Effector memory CD8-positive, alpha-beta T cell (primary cell): ENCODE measurements around the gene VPS8.

Experiments
- ATAC-seq: fragments of 150-1000 bp; cut with Tn5 transposase; replicated peaks from 2 replicates; pipeline ENCODE4 v1.10.0; 2021; ENCODE audit warnings: mild to moderate bottlenecking, moderate library complexity
- DNase-seq, 3 experiments: peaks; one replicate each; pipeline ENCODE4 v3.0.0; 2021
- H3K27ac Mint-ChIP-seq, 2 donors: one replicate each; pipeline ENCODE4 v1.8.0; 2022; ENCODE audit warnings: mild to moderate bottlenecking in 2 of 2, mixed read lengths in 2 of 2, moderate library complexity in 2 of 2
- H3K27me3 Mint-ChIP-seq, 2 donors: one replicate each; pipeline ENCODE4 v1.8.0; 2022; ENCODE audit warnings: mixed read lengths in 2 of 2
- H3K36me3 Mint-ChIP-seq: one replicate; pipeline ENCODE4 v1.8.0; 2022; ENCODE audit warnings: mild to moderate bottlenecking, moderate library complexity, mixed read lengths; ENCODE audit not compliant: insufficient read depth
- H3K4me1 Mint-ChIP-seq, 2 donors: one replicate each; pipeline ENCODE4 v1.8.0; 2022; ENCODE audit warnings: low read depth in 2 of 2, mixed read lengths in 2 of 2
- H3K4me3 Mint-ChIP-seq, 2 donors: one replicate each; pipeline ENCODE4 v1.8.0; 2022; ENCODE audit warnings: mild to moderate bottlenecking in 2 of 2, mixed read lengths in 2 of 2, moderate library complexity in 2 of 2
- H3K9me3 Mint-ChIP-seq, 2 donors: one replicate each; pipeline ENCODE4 v1.8.0; 2022; ENCODE audit warnings: mixed read lengths in 2 of 2

VPS8 gene

DNA sequence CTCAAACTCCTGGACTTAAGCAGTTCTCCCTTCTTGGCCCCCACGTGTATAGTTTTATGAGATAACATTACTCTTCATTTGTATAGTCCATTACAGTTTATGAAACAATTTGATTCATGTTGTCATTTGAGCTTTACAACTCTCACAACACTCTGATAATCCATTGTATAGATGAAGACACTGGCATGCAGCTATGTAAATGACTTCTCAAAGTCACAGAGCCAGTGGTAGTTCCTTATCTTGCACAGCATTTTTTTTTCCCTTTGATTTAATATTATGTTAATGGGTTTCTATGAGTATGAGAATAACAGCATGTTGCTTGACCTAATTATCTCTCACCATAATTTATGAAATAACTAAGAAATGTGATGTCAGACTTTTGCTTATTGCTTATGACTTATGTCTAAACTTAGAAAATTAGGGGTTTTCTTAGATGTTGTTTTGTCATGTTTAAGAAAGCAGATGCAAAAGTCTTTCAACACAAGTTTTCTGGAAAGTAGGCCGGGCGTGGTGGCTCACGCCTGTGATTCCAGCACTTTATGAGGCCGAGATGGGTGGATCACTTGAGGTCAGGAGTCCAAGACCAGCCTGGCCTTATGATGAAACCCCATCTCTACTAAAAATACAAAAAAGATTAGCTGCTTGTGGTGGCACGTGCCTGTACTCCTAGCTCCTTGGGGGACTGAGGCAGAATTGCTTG lies 13.3 kb downstream of the VPS8 start:
- peak overlapping the region in 1 of 2 donors; percentile 67 for H3K27ac Mint-ChIP-seq
- ATAC-seq = no peak
- no peaks in the 10 kb centered on the region for H3K27me3 Mint-ChIP-seq

GRCh38 chr3:184827572-184827971 lies 15.6 kb downstream of the VPS8 start:
- H3K9me3 Mint-ChIP-seq = no peaks in the 10 kb centered on the region
- peaks cover 17% of the 10 kb centered on the region for H3K36me3 Mint-ChIP-seq

More for the DNA sequence above, 13.3 kb downstream of the VPS8 start:
- Mint-ChIP-seq H3K4me3 (no peak overlapping the region), H3K4me1 (peaks cover 7 to 18% of the 10 kb centered on the region in 2 donors), H3K9me3 (no peaks in the 10 kb centered on the region), H3K36me3 (peaks cover 21% of the 10 kb centered on the region)
- DNase-seq = no peak

DNA sequence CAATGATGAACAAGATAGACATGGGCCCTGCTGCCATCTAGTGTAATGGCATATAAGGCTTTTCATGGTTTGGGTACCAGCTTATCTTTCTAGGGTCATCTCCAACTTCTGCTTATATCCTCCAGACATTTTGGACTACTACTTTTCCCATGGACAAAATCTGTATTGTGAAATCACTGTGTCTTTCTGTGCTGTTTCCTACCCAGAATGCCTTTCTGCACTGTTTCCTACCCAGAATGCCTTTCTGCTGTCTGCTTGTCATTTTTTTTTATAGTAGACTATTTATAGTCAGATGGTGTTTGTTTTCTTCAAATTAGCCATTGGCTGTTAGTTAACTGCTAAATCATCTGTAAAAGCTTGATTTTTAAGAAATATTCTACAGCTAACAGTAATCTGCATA lies 20.1 kb downstream of the VPS8 start:
- peaks cover 29% of the 10 kb centered on the region for H3K36me3 Mint-ChIP-seq

More at GRCh38 chr3:184827572-184827971, 15.6 kb downstream of the VPS8 start:
- DNase-seq = no peak
- Mint-ChIP-seq H3K4me1 (peaks cover 2 to 11% of the 10 kb centered on the region in 2 donors), H3K27me3 (no peaks in the 10 kb centered on the region), H3K27ac (no peak overlapping the region), H3K4me3 (no peak overlapping the region)
- no peak for ATAC-seq

DNA sequence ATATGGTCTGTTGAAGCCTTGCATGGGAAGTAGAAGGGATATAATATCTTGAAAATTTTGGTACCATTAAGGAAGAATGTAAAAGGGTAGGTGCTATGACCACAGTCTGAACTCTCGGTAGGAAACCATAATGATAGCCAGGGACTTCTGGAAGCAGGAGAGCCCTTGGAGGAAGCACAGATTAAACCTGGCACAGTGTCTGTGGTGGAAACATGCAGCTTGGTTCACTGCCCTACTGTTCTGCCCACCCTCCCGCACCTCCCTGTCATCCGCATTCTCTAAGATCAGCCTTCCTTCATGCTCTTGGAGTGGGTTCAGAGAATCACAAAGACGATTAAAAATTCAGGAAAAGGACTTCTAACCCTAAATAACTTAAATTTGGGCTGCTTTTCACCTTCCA lies 20.9 kb downstream of the VPS8 start:
- DNase-seq (no peak), ATAC-seq (no peak)
- peaks cover 24% of the 10 kb centered on the region for H3K36me3 Mint-ChIP-seq
- H3K4me1 Mint-ChIP-seq = peaks cover 0 to 4% of the 10 kb centered on the region in 2 donors
- no peaks in the 10 kb centered on the region for H3K9me3 Mint-ChIP-seq
- no peak overlapping the region for H3K27ac Mint-ChIP-seq
- no peaks in the 10 kb centered on the region for H3K27me3 Mint-ChIP-seq
- no peak overlapping the region for H3K4me3 Mint-ChIP-seq

More for the DNA sequence above, 20.1 kb downstream of the VPS8 start:
- Mint-ChIP-seq H3K27ac (no peak overlapping the region), H3K9me3 (no peaks in the 10 kb centered on the region), H3K27me3 (no peaks in the 10 kb centered on the region), H3K4me3 (no peak overlapping the region), H3K4me1 (peaks cover 0 to 5% of the 10 kb centered on the region in 2 donors)
- no peak for ATAC-seq
- no peak for DNase-seq

DNA sequence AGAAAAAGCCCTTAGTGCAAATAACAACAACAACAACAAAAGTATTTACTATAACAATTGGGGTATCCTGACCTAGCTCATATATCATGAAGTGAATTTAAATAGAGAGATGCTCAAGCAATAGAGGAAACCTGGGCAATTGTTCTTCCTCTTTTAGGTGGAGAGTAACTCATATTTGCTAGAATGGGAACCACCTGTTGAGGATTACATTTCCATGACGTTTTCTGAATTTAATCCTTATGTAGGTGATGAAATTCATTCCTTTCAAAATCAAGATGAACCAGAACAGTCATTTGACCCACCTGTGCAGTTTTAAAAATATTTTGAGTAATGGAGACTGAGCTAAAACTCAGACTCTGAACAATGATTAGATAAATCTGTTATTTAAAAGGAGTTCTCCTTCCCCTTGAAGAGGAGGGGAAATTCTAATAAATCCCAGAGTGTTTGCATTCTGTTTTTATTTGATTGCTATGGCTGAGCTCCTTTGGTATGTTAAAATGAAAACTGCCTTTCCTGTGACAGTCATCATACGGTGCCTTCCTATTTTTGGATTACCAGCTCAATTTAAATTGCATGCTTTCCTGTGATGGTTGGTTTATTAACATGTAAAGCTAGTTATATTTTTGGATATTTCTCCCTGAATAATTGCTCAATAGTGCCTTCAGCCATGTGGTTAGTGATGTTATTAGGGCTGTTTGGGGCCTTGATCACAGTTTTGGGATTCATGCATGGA lies 24.3 kb downstream of the VPS8 start:
- Mint-ChIP-seq H3K27ac (no peak overlapping the region), H3K9me3 (no peaks in the 10 kb centered on the region), H3K27me3 (no peaks in the 10 kb centered on the region), H3K4me3 (no peak overlapping the region), H3K4me1 (peaks cover 0 to 4% of the 10 kb centered on the region in 2 donors), H3K36me3 (peaks cover 35% of the 10 kb centered on the region)
- ATAC-seq (no peak), DNase-seq (no peak)

DNA sequence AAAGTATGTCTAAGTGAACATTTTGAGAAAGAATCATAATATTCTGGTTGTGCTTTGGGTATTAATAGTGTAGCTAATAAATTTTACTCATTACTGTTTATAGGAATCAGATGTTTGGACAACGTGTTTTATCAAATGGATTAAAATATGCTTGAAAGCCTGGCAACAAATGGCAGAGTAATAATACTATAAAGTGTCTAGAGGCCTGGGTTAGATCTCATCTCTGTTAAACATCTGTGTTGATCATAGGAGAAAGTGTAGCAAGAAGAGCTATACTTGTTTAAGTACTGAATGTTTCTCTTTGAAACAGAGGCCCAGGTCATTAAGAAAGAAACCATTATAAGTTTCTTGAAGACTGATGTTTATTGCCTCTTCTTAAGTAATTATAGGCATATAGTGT lies 30.5 kb downstream of the VPS8 start:
- Mint-ChIP-seq H3K9me3 (no peaks in the 10 kb centered on the region), H3K27me3 (no peaks in the 10 kb centered on the region), H3K27ac (no peak overlapping the region), H3K4me3 (no peak overlapping the region), H3K4me1 (no peaks in the 10 kb centered on the region), H3K36me3 (peaks cover 17% of the 10 kb centered on the region)
- DNase-seq = no peak
- ATAC-seq = no peak

DNA sequence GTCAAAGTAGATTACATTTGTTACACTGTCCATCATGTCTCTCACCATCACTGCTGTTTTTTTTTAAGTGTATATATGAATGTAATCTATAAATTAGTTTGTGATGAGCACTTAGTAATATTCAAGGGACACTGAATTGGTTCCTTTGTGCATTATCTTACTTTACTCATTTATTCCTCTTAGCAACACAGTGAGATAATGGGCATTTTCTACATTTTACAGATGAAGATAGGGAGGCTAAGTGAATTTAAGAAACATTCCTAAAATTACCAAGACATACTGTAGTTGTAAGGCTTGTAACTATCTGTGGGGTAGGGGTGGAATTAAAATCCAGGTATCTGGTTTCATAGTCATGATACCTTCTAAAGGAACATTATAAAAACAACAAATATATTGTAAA lies 33.9 kb downstream of the VPS8 start:
- Mint-ChIP-seq H3K9me3 (no peaks in the 10 kb centered on the region), H3K27ac (no peak overlapping the region), H3K27me3 (no peaks in the 10 kb centered on the region), H3K4me3 (no peak overlapping the region), H3K36me3 (peaks cover 5% of the 10 kb centered on the region), H3K4me1 (no peaks in the 10 kb centered on the region)
- DNase-seq (no peak), ATAC-seq (no peak)

DNA sequence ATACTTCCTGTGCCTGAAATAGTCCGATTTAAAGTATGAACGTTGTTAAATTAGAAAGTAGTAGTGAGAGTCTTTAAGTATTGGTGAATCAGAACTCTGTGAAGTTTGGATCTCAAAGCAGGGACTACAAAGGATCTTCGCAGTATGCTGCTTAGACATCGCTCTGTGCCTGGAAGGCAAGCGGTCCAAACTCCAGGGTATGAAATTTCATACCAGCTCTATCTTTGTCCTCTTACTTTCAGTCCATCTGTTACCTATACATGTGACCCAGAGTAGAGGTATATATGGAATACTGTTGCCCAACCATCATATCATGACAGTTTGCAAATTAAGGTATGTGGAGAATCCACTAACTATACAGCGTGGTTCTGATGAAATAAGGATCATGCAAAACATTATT lies 34.5 kb downstream of the VPS8 start:
- DNase-seq (no peak), ATAC-seq (no peak)
- Mint-ChIP-seq H3K36me3 (peaks cover 4% of the 10 kb centered on the region), H3K27ac (no peak overlapping the region), H3K4me1 (no peaks in the 10 kb centered on the region), H3K4me3 (no peak overlapping the region), H3K9me3 (no peaks in the 10 kb centered on the region), H3K27me3 (no peaks in the 10 kb centered on the region)

- Mint-ChIP-seq H3K4me3 (no peak overlapping the region), H3K9me3 (no peaks in the 10 kb centered on the region), H3K36me3 (peaks cover 19% of the 10 kb centered on the region), H3K27me3 (no peaks in the 10 kb centered on the region), H3K27ac (no peak overlapping the region), H3K4me1 (no peaks in the 10 kb centered on the region)
- DNase-seq (no peak), ATAC-seq (no peak)
Observed at GRCh38 chr3:184848934-184849333, 37.0 kb downstream of the VPS8 start.

GRCh38 chr3:184850201-184850600 lies 38.2 kb downstream of the VPS8 start:
- DNase-seq = no peak
- Mint-ChIP-seq H3K9me3 (no peaks in the 10 kb centered on the region), H3K36me3 (peaks cover 26% of the 10 kb centered on the region), H3K27ac (no peak overlapping the region), H3K4me3 (no peak overlapping the region), H3K27me3 (no peaks in the 10 kb centered on the region), H3K4me1 (no peaks in the 10 kb centered on the region)
- no peak for ATAC-seq

DNA sequence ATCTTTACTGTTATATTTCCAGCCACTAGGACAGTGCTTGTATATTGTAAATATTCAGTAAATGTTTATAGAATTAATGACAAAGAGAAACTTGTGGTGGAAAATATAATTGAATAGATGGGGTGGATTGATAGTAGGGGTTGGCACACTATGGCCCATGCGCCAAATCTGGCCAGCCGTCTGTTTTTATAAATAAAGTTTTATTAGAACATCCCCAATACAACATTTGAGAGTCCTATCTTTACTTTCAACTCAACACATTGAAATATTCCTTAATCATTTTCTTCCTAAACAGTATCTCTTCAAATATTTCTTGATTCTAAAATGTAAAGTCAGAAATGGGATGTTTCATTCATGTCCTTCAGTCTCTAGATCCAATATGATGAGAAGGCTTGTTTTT lies 45.1 kb downstream of the VPS8 start:
- H3K4me1 Mint-ChIP-seq = peaks cover 0 to 4% of the 10 kb centered on the region in 2 donors
- no peaks in the 10 kb centered on the region for H3K27me3 Mint-ChIP-seq
- DNase-seq (no peak), ATAC-seq (no peak)
- H3K9me3 Mint-ChIP-seq = no peaks in the 10 kb centered on the region
- H3K36me3 Mint-ChIP-seq = peaks cover 69% of the 10 kb centered on the region
- H3K27ac Mint-ChIP-seq = no peak overlapping the region
- H3K4me3 Mint-ChIP-seq = no peak overlapping the region

- Mint-ChIP-seq H3K4me1 (no peaks in the 10 kb centered on the region), H3K27me3 (no peaks in the 10 kb centered on the region), H3K36me3 (peaks cover 64% of the 10 kb centered on the region), H3K9me3 (no peaks in the 10 kb centered on the region), H3K4me3 (no peak overlapping the region), H3K27ac (no peak overlapping the region)
- ATAC-seq (no peak), DNase-seq (no peak)
Observed at GRCh38 chr3:184864000-184864399, 52.0 kb downstream of the VPS8 start.

GRCh38 chr3:184868477-184868876 lies 56.5 kb downstream of the VPS8 start:
- Mint-ChIP-seq H3K4me3 (no peak overlapping the region), H3K27me3 (no peaks in the 10 kb centered on the region), H3K9me3 (no peaks in the 10 kb centered on the region), H3K27ac (no peak overlapping the region), H3K36me3 (peaks cover 45% of the 10 kb centered on the region), H3K4me1 (peaks cover 0 to 6% of the 10 kb centered on the region in 2 donors)
- ATAC-seq (no peak), DNase-seq (no peak)

DNA sequence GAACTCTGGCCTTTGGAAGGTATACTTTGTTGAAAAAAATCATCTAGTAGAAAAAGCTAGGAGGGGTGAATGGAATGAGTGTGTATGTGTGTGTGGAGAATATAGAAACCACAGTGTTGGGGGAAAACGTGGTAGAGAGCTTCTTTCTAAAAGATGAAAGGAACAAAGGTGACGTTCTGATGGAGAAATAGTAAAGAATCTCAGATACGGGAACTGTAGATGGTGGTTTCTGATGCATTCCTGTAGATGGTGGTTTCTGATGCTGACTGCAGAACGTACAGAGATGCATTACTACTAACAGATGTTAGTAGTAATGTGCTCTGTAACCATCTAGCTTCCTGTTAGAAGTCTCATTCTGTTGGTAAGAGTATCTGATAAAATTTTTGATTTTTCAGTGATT lies 60.2 kb downstream of the VPS8 start:
- DNase-seq (no peak), ATAC-seq (no peak)
- Mint-ChIP-seq H3K9me3 (no peaks in the 10 kb centered on the region), H3K4me1 (peaks cover 0 to 6% of the 10 kb centered on the region in 2 donors), H3K27me3 (no peaks in the 10 kb centered on the region), H3K27ac (peak overlapping the region in 1 of 2 donors; percentile 39), H3K36me3 (peaks cover 16% of the 10 kb centered on the region), H3K4me3 (no peak overlapping the region)
